HT-29 (cell line): ENCODE data around the gene KRTAP12-2. TPM values are rescaled to one million over a fixed set of nuclear protein-coding genes. Genes with fewer than 3 reads are reported as not detected.
"Not testable (repeated sequence)": the region's sequence is repeated elsewhere in the genome, so short reads cannot be mapped to it uniquely, and the experiment has no call there.

Experiments
- DNase-seq: peaks from one replicate; pipeline ENCODE4 v3.0.0-alpha.2; 2015; ENCODE audit warnings: low spot score
- total RNA-seq: library from RNA; depleted of rRNA; stranded (reverse); fragments of >200 nt; shearing (Covaris generic); gene quantifications from 2 replicates; pipeline ENCODE4 v1.2.3, GENCODE V29; 2014

KRTAP12-2 gene
- total RNA-seq, 1 experiment from 2014 or later, result not detected

DNA sequence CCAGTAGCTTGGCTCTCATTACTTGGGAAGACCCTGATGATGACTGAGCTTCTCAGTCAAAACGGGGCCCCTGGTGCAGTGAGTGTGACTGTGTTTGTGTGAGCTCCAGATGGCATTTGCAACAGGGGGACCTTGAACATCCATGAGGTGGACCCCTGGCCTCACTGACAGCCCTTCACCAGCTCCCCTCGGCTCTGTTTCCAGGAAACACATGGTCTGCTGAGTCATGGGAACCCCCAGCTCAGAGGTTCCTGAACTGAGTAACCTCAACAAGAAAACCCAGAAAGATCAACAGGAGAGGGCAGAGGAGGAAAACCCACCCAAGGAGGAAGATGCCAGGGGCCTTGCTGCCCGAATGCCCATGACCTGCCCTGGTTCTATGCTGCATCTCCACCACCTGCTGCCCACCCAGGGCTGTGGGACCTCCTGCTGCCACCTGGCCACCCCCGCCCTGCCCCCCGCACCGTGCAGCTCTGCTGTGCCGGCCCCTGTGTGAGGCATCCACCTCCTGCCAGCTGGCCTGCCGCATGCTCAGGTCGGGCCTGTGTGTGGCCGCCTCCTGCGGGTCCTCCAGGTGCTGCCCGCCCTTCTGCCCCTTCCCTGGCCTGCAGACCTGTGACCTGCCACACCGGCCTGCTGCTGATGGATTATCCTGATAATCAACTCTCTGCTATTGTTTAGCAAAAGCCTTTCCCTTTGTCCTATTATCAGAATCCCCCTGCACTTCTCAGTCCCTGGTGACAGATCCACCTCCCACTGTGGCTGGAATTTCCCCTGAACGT is 19.5 kb upstream of the KRTAP12-2 start:
- DNase-seq, result no peak

DNA sequence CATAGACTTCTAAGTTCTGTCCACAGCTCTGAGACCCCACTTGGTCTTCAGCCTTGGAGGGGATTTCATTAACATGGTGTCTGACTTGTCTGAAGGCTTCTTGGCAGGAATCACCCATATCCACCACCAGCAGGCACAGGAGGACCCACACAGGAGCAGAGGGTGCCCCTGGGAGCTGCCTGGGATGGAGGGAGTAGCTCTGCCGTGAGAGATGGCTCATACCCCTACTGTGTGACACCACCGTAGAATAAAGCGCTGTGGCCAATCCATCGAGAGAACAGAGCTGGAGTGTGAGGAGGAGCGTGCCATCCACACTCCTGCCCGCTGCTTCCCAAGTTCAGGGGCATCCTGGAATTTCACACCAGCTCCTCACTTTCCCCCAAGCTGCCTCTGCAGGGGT is 18.3 kb upstream of the KRTAP12-2 start:
- DNase-seq, result not testable (repeated sequence)

DNA sequence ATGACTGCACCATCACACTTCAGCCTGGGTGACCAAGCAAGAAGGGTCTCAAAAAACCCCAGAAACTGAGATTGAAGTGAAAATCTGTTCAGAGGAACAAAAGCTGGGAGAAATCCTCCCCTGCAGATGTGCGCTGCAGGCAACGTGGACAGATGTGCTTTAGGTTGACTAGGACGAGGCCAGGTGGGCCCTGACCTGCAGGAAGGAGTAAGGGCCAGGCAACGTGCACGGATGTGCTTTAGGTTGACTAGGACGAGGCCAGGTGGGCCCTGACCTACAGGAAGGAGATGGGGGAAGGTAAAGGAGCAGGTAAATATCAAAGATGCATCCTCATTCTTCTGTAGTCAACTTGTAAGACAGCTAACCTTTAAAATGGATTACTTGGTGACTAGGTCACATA is 17.8 kb upstream of the KRTAP12-2 start:
- DNase-seq, result no peak

DNA sequence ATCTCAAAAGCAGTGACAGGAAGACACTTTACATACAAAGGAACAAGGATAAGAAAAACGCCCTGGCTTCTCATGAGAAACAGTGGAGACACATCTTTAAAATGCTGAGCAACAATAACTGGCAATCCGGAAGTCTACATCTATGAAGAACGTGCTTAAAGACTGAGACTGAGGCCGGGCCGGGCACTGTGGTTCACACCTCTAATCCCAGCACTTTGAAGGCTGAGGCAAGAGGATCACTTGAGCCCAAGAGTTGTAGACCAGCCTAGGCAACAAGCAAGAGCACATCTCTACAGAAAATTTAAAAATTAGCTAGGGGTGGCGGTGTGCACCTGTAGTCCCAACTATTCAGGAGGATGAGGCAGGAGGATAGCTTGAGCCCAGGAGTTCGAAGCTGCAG is 17.4 kb upstream of the KRTAP12-2 start:
- DNase-seq, result no peak

DNA sequence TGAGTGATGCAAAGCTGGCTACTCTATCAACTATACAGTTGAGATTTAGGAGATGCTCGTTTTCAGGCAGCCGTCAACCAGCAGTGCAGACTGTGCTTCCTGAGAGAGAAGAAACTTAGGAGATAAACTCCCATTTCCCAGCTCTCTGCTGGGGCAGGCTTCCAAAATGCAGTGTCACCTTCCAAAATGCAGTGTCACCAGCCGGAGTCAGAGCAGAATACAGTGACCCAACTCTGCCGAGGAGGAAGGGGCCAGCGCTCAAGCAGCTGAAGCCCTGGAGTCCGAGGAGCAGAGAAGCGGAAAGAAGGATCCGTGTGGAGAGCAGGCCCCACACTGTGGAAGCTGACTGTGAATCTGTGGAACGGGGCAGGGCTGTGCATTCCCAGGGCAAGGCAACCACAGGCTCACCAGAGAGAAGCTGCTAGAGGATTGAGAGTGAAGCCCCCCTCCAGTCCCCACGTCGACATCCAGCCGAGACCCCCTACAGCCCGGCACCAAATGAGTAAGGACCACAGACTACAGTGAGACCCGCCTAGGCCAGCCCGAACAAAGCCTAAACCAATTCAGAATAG is 15.9 kb upstream of the KRTAP12-2 start:
- no peak for DNase-seq

DNA sequence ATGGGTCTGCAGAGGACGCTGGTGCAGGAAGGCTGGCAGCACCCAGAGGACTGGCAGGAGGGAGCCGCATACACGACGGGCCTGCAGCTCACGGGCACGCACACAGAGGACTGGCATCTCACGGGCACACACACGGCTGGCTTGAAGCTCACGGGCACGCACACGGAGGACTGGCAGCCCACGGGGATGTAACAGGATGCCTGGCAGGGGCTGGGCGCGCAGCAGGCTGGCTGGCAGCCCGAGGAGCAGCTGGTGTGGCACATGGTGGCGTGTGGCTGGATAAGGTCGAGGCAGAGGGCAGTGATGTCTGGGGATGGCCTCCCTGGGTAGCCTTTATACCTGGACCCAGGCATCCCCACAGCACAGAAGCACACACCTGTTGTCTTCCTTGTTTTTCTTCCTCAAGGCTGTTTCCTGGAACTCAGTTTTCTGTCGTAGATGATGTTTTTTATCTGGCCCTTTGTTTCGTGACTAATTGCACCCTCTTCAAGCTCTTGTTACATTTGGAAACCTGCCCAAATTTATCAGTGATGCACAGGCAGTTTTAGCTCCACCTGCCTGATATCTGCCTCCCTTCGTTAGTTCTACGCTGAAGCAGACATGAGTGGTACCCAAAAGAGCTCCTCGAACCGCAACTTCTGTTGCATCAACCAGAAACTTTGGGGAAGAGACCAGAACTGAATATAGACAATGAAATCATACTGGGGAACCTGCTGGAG is 15.3 kb upstream of the KRTAP12-2 start, which contains the start of gene KRTAP12-1:
TSS of gene KRTAP12-1 (minus strand) at position 303 of the 719 bp plus-strand sequence. CDS start at position 263, 40 bp downstream.
- no peak for DNase-seq

DNA sequence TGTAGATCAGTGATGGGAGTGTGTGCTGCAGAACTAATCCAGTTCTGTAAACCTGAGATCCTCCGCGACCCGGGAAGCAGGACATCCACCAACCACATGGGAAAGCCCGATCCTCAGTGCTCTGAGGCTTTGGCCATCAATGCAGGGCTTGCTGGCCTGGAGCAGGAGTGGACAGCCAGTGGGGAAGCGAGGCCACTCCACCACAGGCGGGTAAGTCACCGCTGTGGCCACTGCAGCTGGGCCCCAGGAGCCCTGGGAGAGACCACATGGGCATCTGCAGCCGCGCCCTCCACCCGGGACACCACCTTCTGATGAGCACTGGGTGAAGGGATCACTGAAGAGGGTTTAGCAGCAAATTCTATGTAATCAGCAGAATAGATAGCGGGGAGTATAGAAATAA is 14.4 kb upstream of the KRTAP12-2 start:
- DNase-seq, result no peak

DNA sequence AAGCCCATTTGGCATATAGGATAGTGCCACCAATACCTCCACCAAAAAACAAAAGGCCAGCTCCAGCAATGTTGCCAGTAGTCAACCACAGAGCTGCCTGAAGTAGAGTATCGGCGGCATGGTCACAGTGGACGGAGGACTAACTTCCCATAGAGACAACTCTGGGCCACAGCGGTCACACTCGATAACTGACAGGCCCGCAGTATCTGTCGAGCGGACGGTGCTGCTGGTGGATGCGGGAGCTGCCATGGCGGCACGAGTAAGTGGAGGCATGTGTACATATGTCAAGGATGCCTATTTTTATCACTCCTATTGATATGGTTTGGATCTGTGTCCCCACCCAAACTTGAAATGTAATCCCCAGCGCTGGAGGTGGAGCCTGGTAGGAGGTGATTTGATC is 11.2 kb upstream of the KRTAP12-2 start:
- DNase-seq, result no peak

DNA sequence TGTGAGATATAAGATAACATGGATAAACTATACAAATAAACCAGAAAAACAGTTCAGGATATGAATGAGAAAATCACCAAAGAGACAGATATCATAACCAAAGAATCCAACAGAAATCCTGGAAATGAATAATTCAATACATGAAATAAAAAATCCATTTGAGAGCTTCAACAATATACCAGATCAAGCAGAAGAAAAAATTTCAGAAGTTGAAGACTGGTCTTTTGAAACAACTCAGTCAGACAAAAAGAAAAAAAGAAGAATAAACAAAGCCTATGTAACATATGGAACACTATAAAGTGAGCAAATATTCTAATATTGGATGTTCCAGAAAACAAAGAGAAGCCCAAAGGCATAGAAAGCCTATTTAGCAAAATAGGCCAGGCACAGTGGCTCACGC is 5.2 kb upstream of the KRTAP12-2 start:
- DNase-seq, result no peak

DNA sequence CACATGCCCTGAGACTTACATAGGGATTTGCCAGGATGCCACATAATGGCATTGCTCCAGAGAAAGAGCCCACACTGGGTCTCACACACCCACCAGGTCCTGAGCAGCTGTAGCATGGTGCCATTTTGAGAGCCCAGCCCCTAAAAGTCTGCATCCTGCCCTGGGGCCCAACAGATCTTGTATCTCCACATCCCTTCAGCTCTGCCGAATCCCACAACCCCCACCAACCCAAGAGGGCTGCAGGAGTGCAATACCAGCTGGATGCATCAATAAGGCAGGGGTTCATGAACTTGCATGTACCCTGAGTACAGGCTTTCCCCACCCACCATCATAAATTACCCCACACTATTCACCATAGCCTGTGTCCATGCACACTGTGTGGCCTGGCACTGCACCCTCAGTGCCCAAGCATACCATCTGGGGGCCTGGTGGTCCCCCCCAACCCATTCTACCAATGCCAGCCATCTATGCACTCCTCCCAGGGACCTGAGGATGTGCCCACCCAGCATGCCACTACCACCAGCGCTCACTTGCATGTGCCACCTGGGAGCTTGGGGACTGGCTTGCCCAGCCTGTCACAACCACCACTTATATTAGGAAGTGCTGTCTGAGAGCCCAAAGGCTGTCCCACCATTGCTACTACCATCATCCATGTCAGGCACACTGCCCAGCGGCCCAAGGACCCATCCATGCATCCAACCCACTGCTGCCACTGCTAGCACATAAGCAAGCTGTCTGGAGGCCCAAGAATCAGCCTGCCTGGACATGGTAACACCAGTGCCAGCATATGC is 4.1 kb upstream of the KRTAP12-2 start:
- no peak for DNase-seq

DNA sequence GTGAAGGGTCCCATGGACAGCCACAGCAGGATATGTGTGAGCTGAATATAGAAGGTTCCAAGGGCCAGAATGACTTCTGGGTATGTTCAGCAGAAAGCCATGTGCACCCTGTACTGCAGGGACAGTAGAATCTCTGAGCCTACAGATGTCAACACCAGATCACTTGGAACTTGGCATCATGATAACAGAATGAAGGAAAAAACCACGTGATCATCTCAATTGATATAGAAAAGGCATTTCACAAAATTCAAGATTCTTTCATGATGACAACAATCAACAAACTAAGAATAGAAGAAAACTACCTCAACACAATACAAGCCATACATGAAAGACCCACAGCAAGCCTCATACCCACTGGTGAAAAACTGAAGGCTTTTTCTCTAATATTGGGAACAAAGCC is 885 bp upstream of the KRTAP12-2 start:
- DNase-seq, result no peak

DNA sequence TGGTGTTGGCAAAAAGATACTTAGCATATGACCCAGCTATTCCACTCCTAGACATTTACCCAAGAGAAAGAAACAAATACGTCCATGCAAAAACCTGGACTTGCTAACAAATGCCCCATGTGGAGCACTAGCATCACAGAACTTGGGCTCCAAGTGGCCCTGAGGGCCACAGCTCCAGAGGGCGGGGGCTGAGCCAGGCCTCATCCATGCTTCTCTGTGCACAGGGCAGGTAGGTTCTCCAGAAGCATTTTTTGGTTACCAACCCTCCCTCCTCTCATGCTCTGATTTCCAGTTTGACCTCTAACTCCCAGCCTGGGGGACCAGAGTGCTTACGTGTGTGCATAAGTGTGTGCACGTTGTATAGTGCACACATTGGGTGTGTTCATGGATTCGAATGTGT is 2.0 kb downstream of the KRTAP12-2 start:
- DNase-seq, result no peak

DNA sequence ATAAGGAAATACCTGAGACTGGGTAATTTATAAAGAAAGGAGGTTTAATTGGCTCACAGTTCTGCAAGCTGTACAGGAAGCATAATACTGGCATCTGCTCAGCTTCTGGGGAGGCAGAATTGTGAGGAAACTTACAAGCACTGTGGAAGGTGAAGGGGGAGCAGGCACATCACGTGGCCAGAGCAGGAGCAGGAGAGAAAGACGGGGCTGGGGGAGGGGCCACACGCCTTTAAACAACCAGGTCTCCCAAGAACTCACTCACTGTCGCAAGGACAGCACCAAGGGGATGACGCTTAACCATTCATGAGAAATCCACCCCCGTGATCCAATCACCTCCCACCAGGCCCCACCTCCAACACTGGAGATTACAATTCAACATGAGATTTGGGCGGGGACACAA is 5.2 kb downstream of the KRTAP12-2 start:
- DNase-seq, result not testable (repeated sequence)

DNA sequence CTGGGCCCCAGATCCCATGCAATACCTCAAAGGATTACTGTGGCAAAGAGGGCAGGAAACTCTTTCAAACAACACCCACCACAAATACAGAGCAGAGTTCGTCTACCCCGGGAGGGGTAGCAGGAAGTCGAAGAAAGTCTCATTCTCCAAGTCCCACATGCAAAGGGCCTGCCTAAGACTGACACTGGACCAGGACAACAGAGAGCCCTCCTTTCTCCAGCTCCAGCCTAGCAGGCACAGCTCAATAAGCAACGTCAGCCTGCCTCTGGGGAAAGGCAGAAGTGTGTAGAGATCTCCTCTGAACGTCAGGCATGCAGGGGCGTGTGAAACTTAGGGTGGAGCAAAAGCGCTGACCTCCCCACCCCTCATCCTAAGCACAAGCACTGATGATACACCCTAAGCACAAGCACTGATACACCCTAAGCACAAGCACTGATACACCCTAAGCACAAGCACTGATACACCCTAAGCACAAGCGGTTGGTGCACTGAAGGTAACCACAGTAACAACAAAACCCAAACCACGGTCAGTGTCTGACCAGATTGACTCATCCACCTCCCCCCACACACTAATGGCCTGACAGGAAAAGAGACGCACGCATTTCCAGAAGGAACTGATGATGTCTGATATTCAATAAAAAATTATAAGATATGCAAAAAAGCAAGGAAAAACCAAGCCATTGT is 7.7 kb downstream of the KRTAP12-2 start:
- no peak for DNase-seq

DNA sequence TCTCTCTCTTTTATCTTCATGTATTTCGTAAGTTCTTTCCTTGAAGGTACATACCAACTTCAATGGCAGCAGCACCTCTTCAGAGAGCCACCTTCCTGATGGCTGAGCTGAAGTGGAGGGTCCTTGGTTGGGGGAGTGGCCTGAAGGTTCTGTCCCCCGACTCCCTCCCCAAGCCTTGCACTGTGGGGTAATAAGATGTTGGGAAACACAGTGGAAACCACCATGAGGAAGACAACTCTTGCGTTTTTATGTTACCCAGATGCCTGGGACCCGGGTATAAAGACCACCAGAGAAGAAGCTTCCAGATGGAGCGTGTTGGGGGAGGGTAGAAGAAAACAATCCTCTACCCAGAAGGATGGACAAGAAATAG is 8.2 kb downstream of the KRTAP12-2 start:
- DNase-seq, result no peak

DNA sequence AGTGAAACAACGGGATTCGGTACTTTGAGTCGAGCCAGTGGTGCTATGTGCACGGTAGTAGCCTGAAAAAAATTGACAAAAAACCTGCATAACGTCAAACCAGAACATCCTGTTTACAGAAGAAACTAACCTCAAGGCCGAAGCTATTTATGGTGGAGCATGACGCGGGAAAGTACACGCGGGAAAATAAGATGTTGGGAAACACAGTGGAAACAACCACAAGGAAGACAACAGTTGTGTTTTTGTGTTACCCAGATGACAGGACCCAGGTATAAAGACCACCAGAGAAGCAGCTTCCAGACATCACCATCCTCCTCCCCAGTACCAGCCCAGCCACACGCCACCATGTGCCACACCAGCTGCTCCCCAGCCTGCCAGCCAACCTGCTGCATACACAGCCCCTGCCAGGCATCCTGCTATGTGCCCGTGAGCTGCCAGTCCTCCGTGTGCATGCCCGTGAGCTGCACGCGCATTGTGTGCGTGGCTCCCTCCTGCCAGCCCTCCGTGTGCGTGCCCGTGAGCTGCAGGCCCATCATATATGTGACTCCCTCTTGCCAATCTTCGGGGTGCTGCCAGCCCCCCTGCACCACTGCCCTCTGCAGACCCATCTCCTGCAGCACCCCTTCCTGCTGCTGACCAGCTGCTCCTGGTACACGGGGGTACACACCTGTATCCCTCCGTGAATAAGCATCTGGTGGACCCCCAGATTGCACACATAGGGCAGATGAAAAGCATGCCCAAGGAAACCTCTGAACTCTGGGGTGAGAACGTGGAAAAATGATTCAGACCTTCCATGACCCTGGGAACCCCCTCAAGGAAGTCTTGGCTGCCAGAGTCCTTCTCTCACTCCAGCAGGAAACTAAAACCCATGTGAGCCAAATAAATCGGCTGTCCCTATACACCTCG is 8.8 kb downstream of the KRTAP12-2 start, which contains the start of gene KRTAP12-3:
TSS of gene KRTAP12-3 (plus strand) at position 298 of the 906 bp plus-strand sequence. CDS start at position 346, 48 bp downstream.
- DNase-seq, result no peak

DNA sequence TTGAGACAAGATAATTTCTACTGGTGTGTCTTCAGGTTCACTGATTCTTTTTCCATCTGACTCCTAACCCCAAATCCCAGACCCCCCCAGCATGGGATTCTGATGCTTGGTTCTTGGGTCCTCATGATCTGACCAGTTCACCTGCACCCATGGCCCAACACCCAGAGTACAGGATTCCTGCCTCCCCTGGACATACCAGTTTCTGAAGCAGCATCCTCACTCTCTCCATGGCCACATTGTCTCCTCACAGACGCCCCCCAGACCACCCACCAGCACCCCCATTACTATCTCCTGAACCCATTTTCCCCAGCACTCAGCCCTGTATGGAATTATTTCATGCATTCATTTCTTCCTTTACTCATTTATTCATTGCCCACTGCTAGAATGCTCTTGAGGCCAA is 9.9 kb downstream of the KRTAP12-2 start:
- DNase-seq, result no peak

DNA sequence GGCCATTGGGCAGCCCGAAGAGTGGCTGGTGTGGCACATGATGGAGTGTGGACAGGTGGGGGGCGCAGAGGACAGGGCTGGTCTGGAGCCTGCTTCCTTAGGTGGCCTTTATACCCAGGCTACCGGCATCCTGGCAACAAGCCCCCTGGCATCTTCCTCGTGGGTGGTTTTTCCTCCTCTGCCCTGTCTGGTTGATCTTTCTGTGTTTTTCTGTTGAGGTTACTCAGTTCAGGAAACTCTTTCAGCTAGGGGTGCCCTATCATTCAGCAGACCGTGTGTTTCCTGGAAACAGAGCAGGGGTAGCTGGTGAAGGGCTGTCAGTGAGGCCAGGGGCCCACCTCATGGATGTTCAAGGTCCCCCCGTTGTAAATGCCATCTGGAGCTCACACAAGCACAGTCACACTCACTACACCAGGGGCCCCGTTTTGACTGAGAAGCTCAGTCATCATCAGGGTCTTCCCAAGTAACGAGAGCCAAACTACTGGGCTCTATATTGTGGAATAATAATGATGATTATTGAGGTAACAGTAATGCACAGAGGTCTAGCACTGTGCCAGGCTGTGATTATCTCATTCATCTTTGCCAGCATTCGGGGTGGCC is 12.1 kb downstream of the KRTAP12-2 start, which contains the start of gene KRTAP12-4:
TSS of gene KRTAP12-4 (minus strand) at position 84 of the 600 bp plus-strand sequence. CDS start at position 39, 45 bp downstream.
- DNase-seq, result no peak
